Measurements from ENCODE around the gene ELK3. TPM values are rescaled to one million over a fixed set of nuclear protein-coding genes. Genes with fewer than 3 reads are reported as not detected.

The ELK3 gene
- total RNA-seq, 1 experiment from 2014 or later = 20.6 TPM

GRCh38 chr12:96238336-96239047 lies 44.3 kb downstream of the ELK3 start:
- Histone ChIP-seq H3K9me3 (replicated peaks) (no peaks in the 10 kb centered on the region), H3K36me3 (peaks cover 47% of the 10 kb centered on the region), H3K4me1 (replicated peaks) (peaks cover 25% of the 10 kb centered on the region), H3K4me3 (no peak overlapping the region), H3K27ac (no peak overlapping the region), H3K27me3 (replicated peaks) (no peaks in the 10 kb centered on the region)
- DNase-seq (ENCODE audit: low read depth in 1 of 2, low spot score in 2 of 2) = no peak

GRCh38 chr12:96239711-96240635 lies 45.8 kb downstream of the ELK3 start:
- Histone ChIP-seq H3K27ac (no peak overlapping the region), H3K9me3 (replicated peaks) (no peaks in the 10 kb centered on the region), H3K27me3 (replicated peaks) (no peaks in the 10 kb centered on the region), H3K36me3 (peaks cover 44% of the 10 kb centered on the region), H3K4me3 (no peak overlapping the region), H3K4me1 (replicated peaks) (peaks cover 25% of the 10 kb centered on the region)
- DNase-seq (ENCODE audit: low read depth in 1 of 2, low spot score in 2 of 2) = no peak

GRCh38 chr12:96240656-96241055 lies 46.5 kb downstream of the ELK3 start:
- no peak for DNase-seq (ENCODE audit: low read depth in 1 of 2, low spot score in 2 of 2)
- Histone ChIP-seq H3K27ac (no peak overlapping the region), H3K4me3 (no peak overlapping the region), H3K9me3 (replicated peaks) (no peaks in the 10 kb centered on the region), H3K27me3 (replicated peaks) (no peaks in the 10 kb centered on the region), H3K36me3 (peaks cover 45% of the 10 kb centered on the region), H3K4me1 (replicated peaks) (peaks cover 25% of the 10 kb centered on the region)

- Histone ChIP-seq H3K36me3 (peaks cover 42% of the 10 kb centered on the region), H3K9me3 (replicated peaks) (no peaks in the 10 kb centered on the region), H3K27ac (no peak overlapping the region), H3K27me3 (replicated peaks) (no peaks in the 10 kb centered on the region), H3K4me1 (replicated peaks) (peaks cover 21% of the 10 kb centered on the region), H3K4me3 (no peak overlapping the region)
- no peak for DNase-seq (ENCODE audit: low read depth in 1 of 2, low spot score in 2 of 2)
Measured at GRCh38 chr12:96241431-96241830, 47.3 kb downstream of the ELK3 start.

- Histone ChIP-seq H3K27me3 (replicated peaks) (no peaks in the 10 kb centered on the region), H3K9me3 (replicated peaks) (no peaks in the 10 kb centered on the region), H3K4me1 (replicated peaks) (peaks cover 17% of the 10 kb centered on the region), H3K27ac (no peak overlapping the region), H3K36me3 (peaks cover 42% of the 10 kb centered on the region), H3K4me3 (no peak overlapping the region)
- no peak for DNase-seq (ENCODE audit: low read depth in 1 of 2, low spot score in 2 of 2)
Measured at GRCh38 chr12:96241846-96242256, 47.7 kb downstream of the ELK3 start.

GRCh38 chr12:96242597-96242996 lies 48.4 kb downstream of the ELK3 start:
- Histone ChIP-seq H3K4me1 (replicated peaks) (peaks cover 14% of the 10 kb centered on the region), H3K4me3 (no peak overlapping the region), H3K9me3 (replicated peaks) (no peaks in the 10 kb centered on the region), H3K27ac (no peak overlapping the region), H3K36me3 (peaks cover 47% of the 10 kb centered on the region), H3K27me3 (replicated peaks) (no peaks in the 10 kb centered on the region)
- no peak for DNase-seq (ENCODE audit: low read depth in 1 of 2, low spot score in 2 of 2)

- Histone ChIP-seq H3K4me1 (replicated peaks) (peaks cover 8% of the 10 kb centered on the region; the same call in 1 of the 2 replicates), H3K27me3 (replicated peaks) (no peaks in the 10 kb centered on the region), H3K9me3 (replicated peaks) (no peaks in the 10 kb centered on the region), H3K4me3 (no peak overlapping the region), H3K27ac (no peak overlapping the region), H3K36me3 (peaks cover 59% of the 10 kb centered on the region)
- DNase-seq (ENCODE audit: low read depth in 1 of 2, low spot score in 2 of 2) = no peak
Measured at GRCh38 chr12:96244826-96245225, 50.7 kb downstream of the ELK3 start.

GRCh38 chr12:96246926-96247505 lies 52.8 kb downstream of the ELK3 start:
- Histone ChIP-seq H3K4me1 (replicated peaks) (peaks cover 8% of the 10 kb centered on the region; the same call in 1 of the 2 replicates), H3K27ac (no peak overlapping the region), H3K9me3 (replicated peaks) (no peaks in the 10 kb centered on the region), H3K36me3 (peaks cover 65% of the 10 kb centered on the region), H3K4me3 (no peak overlapping the region), H3K27me3 (replicated peaks) (no peaks in the 10 kb centered on the region)
- no peak for DNase-seq (ENCODE audit: low read depth in 1 of 2, low spot score in 2 of 2)

- H3K27ac ChIP-seq = no peak overlapping the region
- no peak overlapping the region for H3K4me3 ChIP-seq
Measured at GRCh38 chr12:96247563-96247962, 53.4 kb downstream of the ELK3 start.

GRCh38 chr12:96248136-96248931 lies 54.2 kb downstream of the ELK3 start:
- no peak overlapping the region for H3K27ac ChIP-seq
- H3K27me3 ChIP-seq (replicated peaks) = no peaks in the 10 kb centered on the region

More at GRCh38 chr12:96247563-96247962, 53.4 kb downstream of the ELK3 start:
- Histone ChIP-seq H3K9me3 (replicated peaks) (no peaks in the 10 kb centered on the region), H3K27me3 (replicated peaks) (no peaks in the 10 kb centered on the region), H3K4me1 (replicated peaks) (peaks cover 8% of the 10 kb centered on the region; the same call in 1 of the 2 replicates), H3K36me3 (peaks cover 71% of the 10 kb centered on the region)
- no peak for DNase-seq (ENCODE audit: low read depth in 1 of 2, low spot score in 2 of 2)

GRCh38 chr12:96249196-96250118 lies 55.3 kb downstream of the ELK3 start:
- no peak overlapping the region for H3K27ac ChIP-seq
- H3K36me3 ChIP-seq = peaks cover 84% of the 10 kb centered on the region
- no peaks in the 10 kb centered on the region for H3K9me3 ChIP-seq (replicated peaks)
- DNase-seq (ENCODE audit: low read depth in 1 of 2, low spot score in 2 of 2) = no peak
- no peaks in the 10 kb centered on the region for H3K27me3 ChIP-seq (replicated peaks)
- H3K4me1 ChIP-seq (replicated peaks) = peaks cover 8% of the 10 kb centered on the region; the same call in 1 of the 2 replicates
- no peak overlapping the region for H3K4me3 ChIP-seq

More at GRCh38 chr12:96248136-96248931, 54.2 kb downstream of the ELK3 start:
- Histone ChIP-seq H3K9me3 (replicated peaks) (no peaks in the 10 kb centered on the region), H3K36me3 (peaks cover 73% of the 10 kb centered on the region), H3K4me3 (no peak overlapping the region), H3K4me1 (replicated peaks) (peaks cover 8% of the 10 kb centered on the region; the same call in 1 of the 2 replicates)
- DNase-seq (ENCODE audit: low read depth in 1 of 2, low spot score in 2 of 2) = no peak

GRCh38 chr12:96250119-96250685 lies 56.0 kb downstream of the ELK3 start:
- H3K27ac ChIP-seq = no peak overlapping the region
- DNase-seq (ENCODE audit: low read depth in 1 of 2, low spot score in 2 of 2) = no peak
- H3K4me3 ChIP-seq = no peak overlapping the region
- H3K36me3 ChIP-seq = peaks cover 86% of the 10 kb centered on the region
- peaks cover 8% of the 10 kb centered on the region; the same call in 1 of the 2 replicates for H3K4me1 ChIP-seq (replicated peaks)
- H3K9me3 ChIP-seq (replicated peaks) = no peaks in the 10 kb centered on the region
- H3K27me3 ChIP-seq (replicated peaks) = no peaks in the 10 kb centered on the region

All from SJSA1 (cell line).